ENCODE results near the gene CDC123.

Gene CDC123

DNA sequence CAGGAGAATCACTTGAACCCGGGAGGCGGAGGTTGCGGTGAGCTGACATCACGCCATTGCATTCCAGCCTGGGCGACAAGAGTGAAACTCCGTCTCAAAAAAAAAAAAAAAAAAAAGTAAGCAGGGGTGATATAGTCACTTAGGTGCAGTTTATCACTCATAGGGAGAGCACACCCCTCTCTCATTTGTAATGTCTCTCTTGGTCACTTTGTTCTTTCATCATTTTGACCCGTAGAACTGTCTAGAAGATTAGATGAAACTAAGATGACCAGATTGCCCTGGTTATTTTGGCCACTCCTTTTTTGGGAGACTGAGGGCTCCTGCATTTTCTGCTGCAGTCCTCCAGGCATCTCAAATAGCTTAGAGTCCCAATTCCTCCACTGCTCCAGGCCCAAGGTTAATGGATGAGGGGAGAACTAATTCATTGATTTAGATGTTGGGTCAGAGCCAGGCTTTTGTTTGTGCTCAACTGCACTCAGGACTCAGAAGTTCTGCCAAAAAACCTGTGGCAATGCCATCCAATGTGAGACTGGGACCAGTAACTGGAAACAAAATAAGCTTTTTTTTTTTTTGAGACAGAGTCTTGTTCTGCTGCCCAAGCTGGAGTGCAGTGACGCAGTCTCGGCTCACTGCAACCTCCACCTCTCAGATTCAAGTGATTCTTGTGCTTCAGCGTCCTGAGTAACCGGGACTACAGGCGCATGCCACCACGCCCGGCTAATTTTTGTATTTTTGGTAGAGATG, 103.4 kb downstream of the CDC123 start:
- no peak overlapping the region for H3K27ac ChIP-seq (ENCODE audit: extremely low read depth, low read depth, low read length)
- ChIA-PET POLR2A (interaction anchor here (0.5 to 0.7 kb wide), 3 partner anchors 9 to 31 kb away, joined by 3 to 6 read pairs (median 5); no protein-coding TSS in a partner anchor), CTCF (no interaction called here)
- H3K36me3 ChIP-seq (ENCODE audit: control insufficient read depth in 2 of 2, insufficient read depth in 1 of 2, low read length in 2 of 2) = no peaks in the 10 kb centered on the region
- H3K4me1 ChIP-seq (ENCODE audit: control insufficient read depth, insufficient read depth, low read length) = no peaks in the 10 kb centered on the region
- TF ChIP-seq PRDM1 (tag by site-specific recombination; IDR thresholded peaks at IDR 0.05) (no peak), KLF1 (tag by site-specific recombination; IDR thresholded peaks at IDR 0.05) (no peak), ZNF266 (tag by site-specific recombination; IDR thresholded peaks at IDR 0.05; ENCODE audit: low read depth) (no peak), MYNN (tag by site-specific recombination; IDR thresholded peaks at IDR 0.05; ENCODE audit: borderline replicate concordance) (no peak), ZNF175 (tag by site-specific recombination; IDR thresholded peaks at IDR 0.05) (no peak), ZNF704 (tag by site-specific recombination; IDR thresholded peaks at IDR 0.05) (no peak), ZNF558 (tag by site-specific recombination; IDR thresholded peaks at IDR 0.05) (no peak), BCL11A (tag by site-specific recombination; IDR thresholded peaks at IDR 0.05; ENCODE audit: low read depth) (no peak), ZNF76 (tag by site-specific recombination; IDR thresholded peaks at IDR 0.05; ENCODE audit: borderline replicate concordance, low read depth) (no peak), ZNF692 (tag by site-specific recombination; IDR thresholded peaks at IDR 0.05) (no peak), ZBTB44 (tag by site-specific recombination; IDR thresholded peaks at IDR 0.05) (no peak), ZNF169 (tag by site-specific recombination; IDR thresholded peaks at IDR 0.05) (no peak)
- TF ChIP-seq, protein P1, sequence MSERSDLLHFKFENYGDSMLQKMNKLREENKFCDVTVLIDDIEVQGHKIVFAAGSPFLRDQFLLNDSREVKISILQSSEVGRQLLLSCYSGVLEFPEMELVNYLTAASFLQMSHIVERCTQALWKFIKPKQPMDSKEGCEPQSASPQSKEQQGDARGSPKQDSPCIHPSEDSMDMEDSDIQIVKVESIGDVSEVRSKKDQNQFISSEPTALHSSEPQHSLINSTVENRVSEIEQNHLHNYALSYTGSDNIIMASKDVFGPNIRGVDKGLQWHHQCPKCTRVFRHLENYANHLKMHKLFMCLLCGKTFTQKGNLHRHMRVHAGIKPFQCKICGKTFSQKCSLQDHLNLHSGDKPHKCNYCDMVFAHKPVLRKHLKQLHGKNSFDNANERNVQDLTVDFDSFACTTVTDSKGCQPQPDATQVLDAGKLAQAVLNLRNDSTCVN (tag by site-specific recombination; optimal IDR thresholded peaks at IDR 0.05) = no peak
- TF ChIP-seq, protein P2, sequence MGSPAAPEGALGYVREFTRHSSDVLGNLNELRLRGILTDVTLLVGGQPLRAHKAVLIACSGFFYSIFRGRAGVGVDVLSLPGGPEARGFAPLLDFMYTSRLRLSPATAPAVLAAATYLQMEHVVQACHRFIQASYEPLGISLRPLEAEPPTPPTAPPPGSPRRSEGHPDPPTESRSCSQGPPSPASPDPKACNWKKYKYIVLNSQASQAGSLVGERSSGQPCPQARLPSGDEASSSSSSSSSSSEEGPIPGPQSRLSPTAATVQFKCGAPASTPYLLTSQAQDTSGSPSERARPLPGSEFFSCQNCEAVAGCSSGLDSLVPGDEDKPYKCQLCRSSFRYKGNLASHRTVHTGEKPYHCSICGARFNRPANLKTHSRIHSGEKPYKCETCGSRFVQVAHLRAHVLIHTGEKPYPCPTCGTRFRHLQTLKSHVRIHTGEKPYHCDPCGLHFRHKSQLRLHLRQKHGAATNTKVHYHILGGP (tag by site-specific recombination; IDR thresholded peaks at IDR 0.05) = no peak
- TF ChIP-seq, protein P3, sequence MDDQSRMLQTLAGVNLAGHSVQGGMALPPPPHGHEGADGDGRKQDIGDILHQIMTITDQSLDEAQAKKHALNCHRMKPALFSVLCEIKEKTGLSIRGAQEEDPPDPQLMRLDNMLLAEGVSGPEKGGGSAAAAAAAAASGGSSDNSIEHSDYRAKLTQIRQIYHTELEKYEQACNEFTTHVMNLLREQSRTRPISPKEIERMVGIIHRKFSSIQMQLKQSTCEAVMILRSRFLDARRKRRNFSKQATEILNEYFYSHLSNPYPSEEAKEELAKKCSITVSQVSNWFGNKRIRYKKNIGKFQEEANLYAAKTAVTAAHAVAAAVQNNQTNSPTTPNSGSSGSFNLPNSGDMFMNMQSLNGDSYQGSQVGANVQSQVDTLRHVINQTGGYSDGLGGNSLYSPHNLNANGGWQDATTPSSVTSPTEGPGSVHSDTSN (CRISPR knock-in tag; IDR thresholded peaks at IDR 0.05) = no peak
- TF ChIP-seq, protein P4, sequence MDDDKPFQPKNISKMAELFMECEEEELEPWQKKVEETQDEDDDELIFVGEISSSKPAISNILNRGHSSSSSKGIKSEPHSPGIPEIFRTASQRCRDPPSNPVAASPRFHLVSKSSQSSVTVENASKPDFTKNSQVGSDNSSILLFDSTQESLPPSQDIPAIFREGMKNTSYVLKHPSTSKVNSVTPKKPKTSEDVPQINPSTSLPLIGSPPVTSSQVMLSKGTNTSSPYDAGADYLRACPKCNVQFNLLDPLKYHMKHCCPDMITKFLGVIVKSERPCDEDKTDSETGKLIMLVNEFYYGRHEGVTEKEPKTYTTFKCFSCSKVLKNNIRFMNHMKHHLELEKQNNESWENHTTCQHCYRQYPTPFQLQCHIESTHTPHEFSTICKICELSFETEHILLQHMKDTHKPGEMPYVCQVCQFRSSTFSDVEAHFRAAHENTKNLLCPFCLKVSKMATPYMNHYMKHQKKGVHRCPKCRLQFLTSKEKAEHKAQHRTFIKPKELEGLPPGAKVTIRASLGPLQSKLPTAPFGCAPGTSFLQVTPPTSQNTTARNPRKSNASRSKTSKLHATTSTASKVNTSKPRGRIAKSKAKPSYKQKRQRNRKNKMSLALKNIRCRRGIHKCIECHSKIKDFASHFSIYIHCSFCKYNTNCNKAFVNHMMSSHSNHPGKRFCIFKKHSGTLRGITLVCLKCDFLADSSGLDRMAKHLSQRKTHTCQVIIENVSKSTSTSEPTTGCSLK (tag by site-specific recombination; IDR thresholded peaks at IDR 0.05) = no peak
- H3K9me3 ChIP-seq (ENCODE audit: control insufficient read depth, insufficient read depth, low read depth, low read length) = no peaks in the 10 kb centered on the region
- no peak overlapping the region for H3K4me3 ChIP-seq (ENCODE audit: low read depth, low read length)

Data from HEK293 (cell line).